Iris pigment epithelial cell (primary cell): ENCODE data around the gene DEPDC5.
"Not testable (repeated sequence)": the region's sequence is repeated elsewhere in the genome, so short reads cannot be mapped to it uniquely, and the experiment has no call there.

Experiments
- DNase-seq: peaks from one replicate; pipeline ENCODE4 v3.0.0-alpha.2; 2011; ENCODE audit warnings: low read depth

Gene DEPDC5

GRCh38 chr22:31753634-31754501, at the start of gene DEPDC5:
Gene DEPDC5 (plus strand): TSS chr22:31754019. CDS start chr22:31754922, 903 bp downstream.
- DNase-seq = peak; percentile 90

- DNase-seq = no peak
These were observed 46.3 kb upstream of the DEPDC5 start for GRCh38 chr22:31707519-31707918.

- DNase-seq = peak; percentile 44
These were observed 42.6 kb upstream of the DEPDC5 start for GRCh38 chr22:31711226-31711625.

GRCh38 chr22:31715147-31715778, 38.6 kb upstream of the DEPDC5 start:
- no peak for DNase-seq

GRCh38 chr22:31719850-31720471, 33.9 kb upstream of the DEPDC5 start:
- no peak for DNase-seq

GRCh38 chr22:31723723-31724122, 30.1 kb upstream of the DEPDC5 start:
- no peak for DNase-seq

GRCh38 chr22:31726692-31727091, 27.1 kb upstream of the DEPDC5 start:
- no peak for DNase-seq

- no peak for DNase-seq
These were observed 25.0 kb upstream of the DEPDC5 start for GRCh38 chr22:31728857-31729256.

GRCh38 chr22:31730344-31730711, 23.5 kb upstream of the DEPDC5 start:
- DNase-seq = no peak

- no peak for DNase-seq
These were observed 21.6 kb upstream of the DEPDC5 start for GRCh38 chr22:31732089-31732829.

GRCh38 chr22:31733580-31734079, 20.2 kb upstream of the DEPDC5 start:
- DNase-seq = no peak

- DNase-seq = peak; percentile 85
These were observed 19.3 kb upstream of the DEPDC5 start for GRCh38 chr22:31734512-31734911.

GRCh38 chr22:31736458-31736857, 17.4 kb upstream of the DEPDC5 start:
- no peak for DNase-seq

GRCh38 chr22:31737932-31738331, 15.9 kb upstream of the DEPDC5 start:
- DNase-seq = no peak

- no peak for DNase-seq
These were observed 15.3 kb upstream of the DEPDC5 start for GRCh38 chr22:31738566-31738965.

- peak; percentile 40 for DNase-seq
These were observed 14.0 kb upstream of the DEPDC5 start for GRCh38 chr22:31739795-31740201.

- not testable (repeated sequence) for DNase-seq
These were observed 13.5 kb upstream of the DEPDC5 start for GRCh38 chr22:31740314-31740713.

- no peak for DNase-seq
These were observed 11.7 kb upstream of the DEPDC5 start for GRCh38 chr22:31742115-31742514.

- no peak for DNase-seq
These were observed 11.1 kb upstream of the DEPDC5 start for GRCh38 chr22:31742682-31743081.

GRCh38 chr22:31743871-31744270, 9.9 kb upstream of the DEPDC5 start:
- DNase-seq = no peak

GRCh38 chr22:31747441-31747840, 6.4 kb upstream of the DEPDC5 start:
- DNase-seq = no peak

GRCh38 chr22:31748490-31748889, 5.3 kb upstream of the DEPDC5 start:
- DNase-seq = no peak
